ENCODE results near the gene MID1IP1. TPM values are rescaled to one million over a fixed set of nuclear protein-coding genes. Genes with fewer than 3 reads are reported as not detected.

The MID1IP1 gene
- total RNA-seq, 1 donor from 2014 or later: 21.2 TPM

GRCh38 chrX:38816155-38816554 is 14.9 kb downstream of the MID1IP1 start:
- DNase-seq: no peak

- DNase-seq: no peak
Measured at GRCh38 chrX:38817004-38817703, 15.9 kb downstream of the MID1IP1 start.

GRCh38 chrX:38819163-38819562 is 17.9 kb downstream of the MID1IP1 start:
- no peak for DNase-seq

- no peak for DNase-seq
Measured at GRCh38 chrX:38819709-38820108, 18.4 kb downstream of the MID1IP1 start.

GRCh38 chrX:38820751-38821150 is 19.5 kb downstream of the MID1IP1 start:
- DNase-seq: no peak

GRCh38 chrX:38824176-38824575 is 22.9 kb downstream of the MID1IP1 start:
- no peak for DNase-seq

GRCh38 chrX:38831949-38832348 is 30.7 kb downstream of the MID1IP1 start:
- no peak for DNase-seq

- DNase-seq: no peak
Measured at GRCh38 chrX:38837389-38837788, 36.1 kb downstream of the MID1IP1 start.

- no peak for DNase-seq
Measured at GRCh38 chrX:38839277-38839676, 38.0 kb downstream of the MID1IP1 start.

GRCh38 chrX:38839944-38840343 is 38.7 kb downstream of the MID1IP1 start:
- DNase-seq: no peak

GRCh38 chrX:38841750-38842149 is 40.5 kb downstream of the MID1IP1 start:
- no peak for DNase-seq

GRCh38 chrX:38845426-38845825 is 44.2 kb downstream of the MID1IP1 start:
- DNase-seq: no peak

GRCh38 chrX:38847206-38847902 is 46.1 kb downstream of the MID1IP1 start:
- DNase-seq: no peak

- no peak for DNase-seq
Measured at GRCh38 chrX:38847903-38848230, 46.6 kb downstream of the MID1IP1 start.

- DNase-seq: no peak
Measured at GRCh38 chrX:38848671-38849455, 47.6 kb downstream of the MID1IP1 start.

- DNase-seq: no peak
Measured at GRCh38 chrX:38850807-38851544, 49.7 kb downstream of the MID1IP1 start.

GRCh38 chrX:38854305-38854704 is 53.0 kb downstream of the MID1IP1 start:
- no peak for DNase-seq

Other genes starting within 250 kb of the MID1IP1 start
- 47.1 TPM for gene TSPAN7, start 239.9 kb upstream of the MID1IP1 start, total RNA-seq

All from occipital lobe (tissue), 2 donors.